DND-41 (cell line): ENCODE measurements around the gene APELA.

Experiments
- ATAC-seq: fragments of 200-7000 bp; cut with Tn5 transposase; 3 replicates; pipeline ENCODE4 v1.9.1; 2021; ENCODE audit warnings: low read depth; ENCODE audit not compliant: insufficient read depth
- DNase-seq: peaks from one replicate; pipeline ENCODE4 v3.0.0-alpha.2; 2020
- H2AFZ ChIP-seq: 2 replicates; pipeline ENCODE4 v1.6.0; 2012; ENCODE audit warnings: low read depth, low read length
- H3K27ac ChIP-seq: 2 replicates; pipeline ENCODE4 v1.5.1; 2012; ENCODE audit warnings: low read length, inconsistent platforms
- H3K27me3 ChIP-seq: fragments of 200-600 bp; sonication (generic); 2 replicates; pipeline ENCODE4 v1.6.0; 2012; ENCODE audit warnings: low read length, mild to moderate bottlenecking, inconsistent platforms; ENCODE audit not compliant: insufficient read depth, poor library complexity
- H3K36me3 ChIP-seq: 2 replicates; pipeline ENCODE4 v1.5.1; 2012; ENCODE audit warnings: low read length, inconsistent platforms; ENCODE audit not compliant: insufficient read depth
- H3K4me1 ChIP-seq: 2 replicates; pipeline ENCODE4 v1.5.1; 2012; ENCODE audit warnings: mild to moderate bottlenecking, low read length; ENCODE audit not compliant: insufficient read depth
- H3K4me2 ChIP-seq: 2 replicates; pipeline ENCODE4 v1.6.0; 2012; ENCODE audit warnings: mild to moderate bottlenecking, moderate library complexity, low read length, inconsistent platforms; ENCODE audit not compliant: insufficient read depth
- H3K4me3 ChIP-seq, 2 experiments: fragments of 200-600 bp in 1 of 2; shearing (Covaris generic) in 1 of 2; 2 replicates each; pipeline ENCODE4 v1.5.1; 2012 to 2016; ENCODE audit warnings: inconsistent platforms in 2 of 2, low read length in 2 of 2, mild to moderate bottlenecking in 2 of 2, low read depth in 1 of 2, moderate library complexity in 1 of 2
- H3K79me2 ChIP-seq: 2 replicates; pipeline ENCODE4 v1.6.0; 2012; ENCODE audit warnings: low read length, inconsistent platforms; ENCODE audit not compliant: insufficient read depth
- H3K9ac ChIP-seq: 2 replicates; pipeline ENCODE4 v1.6.0; 2012; ENCODE audit warnings: low read depth, mild to moderate bottlenecking, inconsistent platforms, low read length, moderate library complexity
- H3K9me3 ChIP-seq: 2 replicates; pipeline ENCODE4 v1.5.1; 2012; ENCODE audit warnings: low read length, moderate library complexity, mild to moderate bottlenecking, inconsistent platforms; ENCODE audit not compliant: insufficient read depth, severe bottlenecking
- H4K20me1 ChIP-seq: 2 replicates; pipeline ENCODE4 v1.6.0; 2012; ENCODE audit warnings: low read length; ENCODE audit not compliant: insufficient read depth
- CTCF ChIP-seq: IDR thresholded peaks from 2 replicates; pipeline ENCODE4 v1.5.1; 2012; ENCODE audit warnings: borderline replicate concordance, low read length, moderate library complexity, mild to moderate bottlenecking; ENCODE audit not compliant: poor library complexity, severe bottlenecking; ENCODE audit errors: extremely low read depth
- EZH2 ChIP-seq: IDR thresholded peaks from 3 replicates; pipeline ENCODE4 v1.6.1; 2012; ENCODE audit warnings: borderline replicate concordance, low read depth, mild to moderate bottlenecking, moderate library complexity, low read length, inconsistent platforms; ENCODE audit not compliant: severe bottlenecking

APELA gene

GRCh38 chr4:164937576-164938270 is 60.7 kb downstream of the APELA start:
- no peak overlapping the region for H3K4me2 ChIP-seq
- no peaks in the 10 kb centered on the region for H3K4me1 ChIP-seq
- H2AFZ ChIP-seq = no peak overlapping the region
- H3K9ac ChIP-seq = no peak overlapping the region
- DNase-seq (no peak), ATAC-seq (no peak)
- H3K79me2 ChIP-seq = no peaks in the 10 kb centered on the region
- H3K36me3 ChIP-seq = no peaks in the 10 kb centered on the region
- H4K20me1 ChIP-seq = no peaks in the 10 kb centered on the region
- no peaks in the 10 kb centered on the region for H3K9me3 ChIP-seq
- no peak overlapping the region for H3K27ac ChIP-seq
- H3K27me3 ChIP-seq = no peaks in the 10 kb centered on the region
- no peak overlapping the region for H3K4me3 ChIP-seq
- TF ChIP-seq EZH2 (no peak), CTCF (no peak)

- Histone ChIP-seq H3K79me2 (no peaks in the 10 kb centered on the region), H2AFZ (no peak overlapping the region), H3K4me2 (no peak overlapping the region), H3K27me3 (no peaks in the 10 kb centered on the region), H3K4me3 (no peak overlapping the region), H3K4me1 (no peaks in the 10 kb centered on the region), H3K27ac (no peak overlapping the region), H3K36me3 (no peaks in the 10 kb centered on the region), H3K9ac (no peak overlapping the region), H4K20me1 (no peaks in the 10 kb centered on the region), H3K9me3 (no peaks in the 10 kb centered on the region)
- ATAC-seq = no peak
- DNase-seq = no peak
- TF ChIP-seq CTCF = no peak
- TF ChIP-seq EZH2 = no peak
These were observed 66.2 kb downstream of the APELA start for GRCh38 chr4:164943192-164943591.

- no peak overlapping the region for H3K9ac ChIP-seq
These were observed 68.2 kb downstream of the APELA start for GRCh38 chr4:164945146-164945545.

More at GRCh38 chr4:164945146-164945545, 68.2 kb downstream of the APELA start:
- no peaks in the 10 kb centered on the region for H3K36me3 ChIP-seq
- H3K27me3 ChIP-seq = no peaks in the 10 kb centered on the region
- H3K9me3 ChIP-seq = no peaks in the 10 kb centered on the region
- ATAC-seq (no peak), DNase-seq (no peak)
- no peak overlapping the region for H2AFZ ChIP-seq
- no peaks in the 10 kb centered on the region for H3K79me2 ChIP-seq
- H3K4me3 ChIP-seq = no peak overlapping the region
- H3K4me1 ChIP-seq = no peaks in the 10 kb centered on the region
- H4K20me1 ChIP-seq = no peaks in the 10 kb centered on the region
- H3K27ac ChIP-seq = no peak overlapping the region
- no peak for TF ChIP-seq EZH2
- TF ChIP-seq CTCF = no peak
- H3K4me2 ChIP-seq = no peak overlapping the region
